GM18526 (cell line): ENCODE measurements around the gene PARVA.

Source experiments
- POLR2A ChIP-seq: IDR thresholded peaks from 3 replicates; pipeline ENCODE4 v1.6.1; 2011; ENCODE audit not compliant: insufficient read length; ENCODE audit errors: extremely low read depth

Gene PARVA

GRCh38 chr11:12433571-12434324, 56.4 kb downstream of the PARVA start:
- TF ChIP-seq POLR2A = no peak

GRCh38 chr11:12434325-12434654, 56.9 kb downstream of the PARVA start:
- no peak for TF ChIP-seq POLR2A

GRCh38 chr11:12435264-12435663, 57.9 kb downstream of the PARVA start:
- no peak for TF ChIP-seq POLR2A

GRCh38 chr11:12436266-12436665, 58.9 kb downstream of the PARVA start:
- TF ChIP-seq POLR2A = no peak

- TF ChIP-seq POLR2A = no peak
These were observed 60.9 kb downstream of the PARVA start for GRCh38 chr11:12438291-12438690.

- no peak for TF ChIP-seq POLR2A
These were observed 62.2 kb downstream of the PARVA start for GRCh38 chr11:12439615-12440014.

GRCh38 chr11:12440565-12440964, 63.2 kb downstream of the PARVA start:
- no peak for TF ChIP-seq POLR2A

GRCh38 chr11:12441231-12441861, 64.0 kb downstream of the PARVA start:
- TF ChIP-seq POLR2A = no peak

GRCh38 chr11:12444601-12445000, 67.2 kb downstream of the PARVA start:
- no peak for TF ChIP-seq POLR2A

- TF ChIP-seq POLR2A = no peak
These were observed 67.6 kb downstream of the PARVA start for GRCh38 chr11:12445001-12445400.

- TF ChIP-seq POLR2A = no peak
These were observed 69.5 kb downstream of the PARVA start for GRCh38 chr11:12446863-12447262.

- TF ChIP-seq POLR2A = no peak
These were observed 71.0 kb downstream of the PARVA start for GRCh38 chr11:12448131-12448939.

GRCh38 chr11:12449961-12450715, 72.8 kb downstream of the PARVA start:
- no peak for TF ChIP-seq POLR2A

GRCh38 chr11:12451179-12451814, 73.9 kb downstream of the PARVA start:
- TF ChIP-seq POLR2A = no peak

- TF ChIP-seq POLR2A = no peak
These were observed 75.9 kb downstream of the PARVA start for GRCh38 chr11:12453243-12453642.
